ENCODE results near the gene ATP10D. TPM values are rescaled to one million over a fixed set of nuclear protein-coding genes. Genes with fewer than 3 reads are reported as not detected.
"Not testable (repeated sequence)": the region's sequence is repeated elsewhere in the genome, so short reads cannot be mapped to it uniquely, and the experiment has no call there.

ATP10D gene
- total RNA-seq, 1 experiment from 2014 or later: 13.8 TPM

DNA sequence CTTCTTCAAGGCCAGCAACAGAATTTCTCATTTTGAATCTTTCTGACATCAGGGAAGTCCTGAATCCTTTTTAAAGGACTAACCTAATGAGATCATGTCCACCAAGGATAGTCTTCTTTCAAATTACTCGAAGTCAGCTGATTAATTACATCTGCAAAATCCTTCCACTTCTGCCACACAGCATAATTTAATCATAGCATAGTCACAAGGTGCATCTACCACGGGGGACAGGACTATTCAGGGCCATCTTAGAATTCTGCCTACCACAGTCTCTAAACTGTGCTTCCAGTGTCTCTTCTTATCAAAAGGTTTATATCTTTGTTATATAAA lies 53.7 kb downstream of the ATP10D start:
- H3K36me3 Mint-ChIP-seq (ENCODE audit: insufficient read depth, unreplicated experiment): no peaks in the 10 kb centered on the region
- no peak overlapping the region for H3K27ac Mint-ChIP-seq (ENCODE audit: unreplicated experiment)

DNA sequence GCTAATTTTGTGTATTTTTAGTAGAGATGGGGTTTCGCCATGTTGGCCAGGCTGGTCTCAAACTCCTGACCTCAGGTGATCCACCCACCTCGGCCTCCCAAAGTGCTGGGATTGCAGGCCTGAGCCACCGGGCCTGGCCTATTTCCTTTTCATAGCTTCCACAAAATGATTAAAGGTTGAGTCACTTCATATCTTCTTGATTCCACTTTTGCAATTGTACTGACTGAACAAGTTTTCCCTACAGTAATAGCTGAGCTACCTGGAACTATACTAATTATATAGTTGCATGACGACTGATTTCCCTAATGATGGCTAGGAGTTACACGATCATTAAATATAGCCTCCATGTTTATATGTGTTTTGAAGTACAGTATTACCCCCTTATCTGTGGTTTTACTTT lies 57.6 kb downstream of the ATP10D start:
- CTCF ChIA-PET; H3K4me1 Mint-ChIP-seq (ENCODE audit: low read depth, unreplicated experiment); H3K9me3 Mint-ChIP-seq (ENCODE audit: low read depth, unreplicated experiment); H3K27ac Mint-ChIP-seq (ENCODE audit: unreplicated experiment); H3K27me3 Mint-ChIP-seq (ENCODE audit: unreplicated experiment); DNase-seq; intact Hi-C loops (cut with micrococcal nuclease; ENCODE audit: unreplicated experiment); BruUV-seq (replicated peaks); H3K36me3 Mint-ChIP-seq (ENCODE audit: insufficient read depth, unreplicated experiment); H3K4me3 Mint-ChIP-seq (ENCODE audit: low read depth, unreplicated experiment): not testable (repeated sequence)

More for the DNA sequence above, 53.7 kb downstream of the ATP10D start:
- no TSS peak for BruUV-seq (replicated peaks)
- Mint-ChIP-seq H3K4me3 (ENCODE audit: low read depth, unreplicated experiment) (no peak overlapping the region), H3K9me3 (ENCODE audit: low read depth, unreplicated experiment) (no peaks in the 10 kb centered on the region), H3K27me3 (ENCODE audit: unreplicated experiment) (no peaks in the 10 kb centered on the region), H3K4me1 (ENCODE audit: low read depth, unreplicated experiment) (no peaks in the 10 kb centered on the region)
- CTCF ChIA-PET: interaction anchor here (0.7 kb wide), 1 partner anchor 14 kb away, joined by 3 read pairs; no protein-coding TSS in a partner anchor
- TF ChIP-seq, protein P1, sequence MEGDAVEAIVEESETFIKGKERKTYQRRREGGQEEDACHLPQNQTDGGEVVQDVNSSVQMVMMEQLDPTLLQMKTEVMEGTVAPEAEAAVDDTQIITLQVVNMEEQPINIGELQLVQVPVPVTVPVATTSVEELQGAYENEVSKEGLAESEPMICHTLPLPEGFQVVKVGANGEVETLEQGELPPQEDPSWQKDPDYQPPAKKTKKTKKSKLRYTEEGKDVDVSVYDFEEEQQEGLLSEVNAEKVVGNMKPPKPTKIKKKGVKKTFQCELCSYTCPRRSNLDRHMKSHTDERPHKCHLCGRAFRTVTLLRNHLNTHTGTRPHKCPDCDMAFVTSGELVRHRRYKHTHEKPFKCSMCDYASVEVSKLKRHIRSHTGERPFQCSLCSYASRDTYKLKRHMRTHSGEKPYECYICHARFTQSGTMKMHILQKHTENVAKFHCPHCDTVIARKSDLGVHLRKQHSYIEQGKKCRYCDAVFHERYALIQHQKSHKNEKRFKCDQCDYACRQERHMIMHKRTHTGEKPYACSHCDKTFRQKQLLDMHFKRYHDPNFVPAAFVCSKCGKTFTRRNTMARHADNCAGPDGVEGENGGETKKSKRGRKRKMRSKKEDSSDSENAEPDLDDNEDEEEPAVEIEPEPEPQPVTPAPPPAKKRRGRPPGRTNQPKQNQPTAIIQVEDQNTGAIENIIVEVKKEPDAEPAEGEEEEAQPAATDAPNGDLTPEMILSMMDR (IDR thresholded peaks at IDR 0.05; ENCODE audit: unreplicated experiment): no peak
- no peak for DNase-seq
- intact Hi-C loops (cut with micrococcal nuclease; ENCODE audit: unreplicated experiment): no loop called here

DNA sequence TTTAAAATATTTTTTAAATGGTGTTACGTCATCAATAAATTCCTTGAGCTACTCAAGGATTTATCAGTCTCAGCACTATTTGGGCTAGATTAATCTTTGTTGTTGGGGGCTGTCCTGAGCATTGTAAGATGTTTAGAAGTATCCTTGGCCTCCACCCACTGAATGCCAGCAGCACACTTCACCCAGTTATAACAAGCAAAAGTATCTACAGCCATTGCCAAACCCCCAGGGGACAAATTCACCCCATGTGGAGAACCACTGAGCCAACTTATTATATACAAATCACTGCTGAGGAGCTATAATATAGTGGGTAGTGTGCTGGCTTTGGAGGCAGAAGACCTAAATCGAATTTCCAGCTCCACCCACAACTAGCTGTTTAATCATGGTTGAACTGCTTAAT lies 58.3 kb downstream of the ATP10D start:
- CTCF ChIA-PET: no interaction called here
- TF ChIP-seq, protein P1 (IDR thresholded peaks at IDR 0.05; ENCODE audit: unreplicated experiment): no peak
- H3K4me3 Mint-ChIP-seq (ENCODE audit: low read depth, unreplicated experiment): no peak overlapping the region
- intact Hi-C loops (cut with micrococcal nuclease; ENCODE audit: unreplicated experiment): no loop called here
- no peak for DNase-seq
- H3K36me3 Mint-ChIP-seq (ENCODE audit: insufficient read depth, unreplicated experiment): no peaks in the 10 kb centered on the region
- H3K27me3 Mint-ChIP-seq (ENCODE audit: unreplicated experiment): no peaks in the 10 kb centered on the region
- H3K27ac Mint-ChIP-seq (ENCODE audit: unreplicated experiment): no peak overlapping the region
- BruUV-seq (replicated peaks): no TSS peak
- no peaks in the 10 kb centered on the region for H3K9me3 Mint-ChIP-seq (ENCODE audit: low read depth, unreplicated experiment)
- no peaks in the 10 kb centered on the region for H3K4me1 Mint-ChIP-seq (ENCODE audit: low read depth, unreplicated experiment)

DNA sequence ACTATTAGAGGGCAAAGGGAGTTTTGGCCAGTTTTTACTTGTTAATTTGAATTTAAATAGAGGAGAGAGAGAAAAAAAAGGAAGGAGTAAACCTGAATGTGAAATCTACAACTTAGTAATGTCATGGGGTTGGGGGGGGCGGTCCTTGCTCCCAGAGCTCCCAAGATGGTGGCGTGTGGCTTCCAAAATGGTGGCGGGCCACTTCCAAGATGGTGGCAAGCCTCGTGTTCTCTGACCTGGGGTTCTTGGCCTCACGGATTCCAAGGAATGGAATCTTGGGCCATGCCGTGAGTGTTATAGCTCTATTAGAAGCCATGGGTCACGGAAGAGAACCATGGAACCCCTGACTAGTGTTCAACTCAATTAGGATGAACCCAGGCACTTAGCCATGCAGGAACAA lies 65.3 kb downstream of the ATP10D start:
- DNase-seq; CTCF ChIA-PET; H3K9me3 Mint-ChIP-seq (ENCODE audit: low read depth, unreplicated experiment); H3K4me3 Mint-ChIP-seq (ENCODE audit: low read depth, unreplicated experiment); H3K36me3 Mint-ChIP-seq (ENCODE audit: insufficient read depth, unreplicated experiment); BruUV-seq (replicated peaks); H3K27me3 Mint-ChIP-seq (ENCODE audit: unreplicated experiment); H3K27ac Mint-ChIP-seq (ENCODE audit: unreplicated experiment): not testable (repeated sequence)
- intact Hi-C loops (cut with micrococcal nuclease; ENCODE audit: unreplicated experiment): loop anchor here (5.0 kb wide), 1 partner anchor 38 kb away; no protein-coding TSS in a partner anchor
- peaks cover 13% of the 10 kb centered on the region for H3K4me1 Mint-ChIP-seq (ENCODE audit: low read depth, unreplicated experiment)

DNA sequence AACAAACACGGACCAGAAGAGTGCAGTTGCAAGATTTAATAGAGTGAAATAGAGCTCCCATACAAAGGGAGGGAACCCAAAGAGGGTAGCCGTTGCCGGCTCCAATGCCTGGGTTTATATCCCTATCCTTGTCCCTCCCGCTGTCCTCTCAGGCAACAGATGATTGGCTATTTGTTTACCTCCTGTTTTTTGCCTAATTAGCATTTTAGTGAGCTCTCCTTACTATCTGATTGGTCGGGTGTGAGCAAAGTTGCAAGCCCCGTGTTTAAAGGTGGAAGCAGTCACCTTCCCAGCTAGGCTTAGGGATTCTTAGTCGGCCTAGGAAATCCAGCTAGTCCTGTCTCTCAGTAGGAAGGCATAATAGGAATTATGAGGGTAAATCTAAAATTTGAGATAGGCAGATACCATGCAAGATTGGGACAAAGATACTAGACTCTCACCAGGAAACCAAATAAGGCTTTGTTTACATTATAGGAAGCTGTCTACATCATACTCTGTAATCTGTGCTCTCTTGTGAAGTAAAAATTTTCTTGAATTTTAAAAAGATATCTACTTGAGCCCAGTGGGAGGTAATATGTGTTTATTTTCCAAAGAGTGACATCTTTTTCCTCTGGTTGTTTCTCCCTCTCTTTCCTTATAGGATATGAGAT lies 65.9 kb downstream of the ATP10D start:
- H3K4me3 Mint-ChIP-seq (ENCODE audit: low read depth, unreplicated experiment): no peak overlapping the region
- BruUV-seq (replicated peaks): no TSS peak
- CTCF ChIA-PET: no interaction called here

More for the DNA sequence above, 65.9 kb downstream of the ATP10D start:
- H3K9me3 Mint-ChIP-seq (ENCODE audit: low read depth, unreplicated experiment): no peaks in the 10 kb centered on the region
- intact Hi-C loops (cut with micrococcal nuclease; ENCODE audit: unreplicated experiment): loop anchor here (5.0 kb wide), 1 partner anchor 39 kb away; no protein-coding TSS in a partner anchor
- DNase-seq: no peak
- peaks cover 12% of the 10 kb centered on the region for H3K36me3 Mint-ChIP-seq (ENCODE audit: insufficient read depth, unreplicated experiment)
- H3K27me3 Mint-ChIP-seq (ENCODE audit: unreplicated experiment): no peaks in the 10 kb centered on the region
- H3K27ac Mint-ChIP-seq (ENCODE audit: unreplicated experiment): no peak overlapping the region
- peaks cover 13% of the 10 kb centered on the region for H3K4me1 Mint-ChIP-seq (ENCODE audit: low read depth, unreplicated experiment)
- TF ChIP-seq, protein P1 (IDR thresholded peaks at IDR 0.05; ENCODE audit: unreplicated experiment): no peak

All from Calu3 (cell line).